ENCODE data around the gene SMPDL3B. TPM values are rescaled to one million over a fixed set of nuclear protein-coding genes. Genes with fewer than 3 reads are reported as not detected.

Gene SMPDL3B
- total and polyA plus RNA-seq, 7 donors, result 0.28 to 19.5 (median 7.2) TPM; not detected in 2

DNA sequence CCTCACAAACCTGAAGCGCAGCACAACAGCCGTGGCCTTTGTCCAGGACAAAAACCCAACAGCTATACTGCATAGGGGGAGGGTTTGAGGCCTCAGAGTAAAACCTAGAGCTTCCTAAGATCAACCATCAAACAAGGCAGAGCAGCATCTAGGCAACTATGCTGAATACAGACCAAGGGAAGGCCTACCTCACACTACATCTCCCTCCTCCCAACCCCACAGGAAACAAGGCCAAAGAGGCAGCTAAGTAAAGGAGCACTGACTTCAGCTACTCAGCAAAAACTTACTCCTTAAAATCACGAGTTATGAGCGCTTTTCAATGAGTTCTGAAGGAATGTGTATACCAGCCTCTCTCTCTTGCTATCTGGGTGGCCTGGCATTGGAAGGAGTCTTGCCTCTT is 37.3 kb downstream of the SMPDL3B start:
- peaks cover 0 to 29% (median 24%) of the 10 kb centered on the region in 4 donors for H3K4me1 ChIP-seq
- TF ChIP-seq POLR2AphosphoS5 (IDR thresholded peaks at IDR 0.05) (no peak), EP300 (IDR thresholded peaks at IDR 0.05) (no peak)
- intact Hi-C loops (cut with DNase I), result no loop called here
- WGBS, 2 donors, result 81 to 94% methylated on average over 4 of the region's 4 CpGs
- peak overlapping the region in 3 of 4 donors; percentile 32 to 43 (median 38) for H3K27ac ChIP-seq
- H3K9me3 ChIP-seq, result no peaks in the 10 kb centered on the region
- H3K36me3 ChIP-seq, result peaks cover 1 to 43% (median 5%) of the 10 kb centered on the region in 4 donors
- DNase-seq, result no peak
- H3K4me3 ChIP-seq, result no peak overlapping the region
- no peaks in the 10 kb centered on the region for H3K27me3 ChIP-seq

DNA sequence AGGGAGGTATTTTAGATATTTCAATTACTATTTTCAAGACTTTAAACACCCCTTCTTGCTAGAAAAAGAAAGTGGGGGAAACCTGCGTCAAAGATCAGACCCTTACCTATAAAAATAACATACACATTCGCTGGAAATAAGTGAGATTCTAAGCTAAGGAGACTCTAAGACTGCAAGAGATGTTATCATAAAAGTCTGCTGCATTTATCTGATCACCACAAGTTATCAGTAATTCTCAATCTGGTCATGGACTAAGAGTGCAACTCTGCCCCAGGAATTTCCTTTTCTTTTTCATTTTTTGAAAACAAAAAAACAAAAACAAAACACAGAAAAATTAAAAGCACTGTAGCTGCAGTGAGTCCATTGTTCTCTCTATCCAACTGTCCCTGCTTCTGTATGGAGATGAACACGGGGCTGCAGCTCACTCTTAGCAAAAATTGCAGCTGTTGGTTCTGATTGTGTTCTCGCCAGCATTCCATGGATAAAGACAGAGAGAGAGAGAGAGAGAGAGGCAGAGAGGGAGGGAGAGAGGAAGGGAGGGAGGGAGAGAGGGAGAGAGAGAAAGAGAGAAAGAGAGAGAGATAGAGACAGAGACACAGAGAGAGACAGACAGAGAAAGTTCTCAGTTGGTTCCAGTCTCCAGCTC is 39.1 kb downstream of the SMPDL3B start:
- H3K4me1 ChIP-seq, result peaks cover 0 to 19% (median 18%) of the 10 kb centered on the region in 4 donors
- 92% methylated on average over 4 of the region's 4 CpGs for WGBS, 2 donors
- H3K36me3 ChIP-seq, result peaks cover 0 to 51% (median 4%) of the 10 kb centered on the region in 4 donors
- TF ChIP-seq POLR2A (IDR thresholded peaks at IDR 0.05), result no peak
- TF ChIP-seq EP300 (IDR thresholded peaks at IDR 0.05), result no peak
- TF ChIP-seq, protein P1, sequence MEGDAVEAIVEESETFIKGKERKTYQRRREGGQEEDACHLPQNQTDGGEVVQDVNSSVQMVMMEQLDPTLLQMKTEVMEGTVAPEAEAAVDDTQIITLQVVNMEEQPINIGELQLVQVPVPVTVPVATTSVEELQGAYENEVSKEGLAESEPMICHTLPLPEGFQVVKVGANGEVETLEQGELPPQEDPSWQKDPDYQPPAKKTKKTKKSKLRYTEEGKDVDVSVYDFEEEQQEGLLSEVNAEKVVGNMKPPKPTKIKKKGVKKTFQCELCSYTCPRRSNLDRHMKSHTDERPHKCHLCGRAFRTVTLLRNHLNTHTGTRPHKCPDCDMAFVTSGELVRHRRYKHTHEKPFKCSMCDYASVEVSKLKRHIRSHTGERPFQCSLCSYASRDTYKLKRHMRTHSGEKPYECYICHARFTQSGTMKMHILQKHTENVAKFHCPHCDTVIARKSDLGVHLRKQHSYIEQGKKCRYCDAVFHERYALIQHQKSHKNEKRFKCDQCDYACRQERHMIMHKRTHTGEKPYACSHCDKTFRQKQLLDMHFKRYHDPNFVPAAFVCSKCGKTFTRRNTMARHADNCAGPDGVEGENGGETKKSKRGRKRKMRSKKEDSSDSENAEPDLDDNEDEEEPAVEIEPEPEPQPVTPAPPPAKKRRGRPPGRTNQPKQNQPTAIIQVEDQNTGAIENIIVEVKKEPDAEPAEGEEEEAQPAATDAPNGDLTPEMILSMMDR (IDR thresholded peaks at IDR 0.05), result no peak
- TF ChIP-seq POLR2AphosphoS5 (IDR thresholded peaks at IDR 0.05), result no peak
- H3K27me3 ChIP-seq, result no peaks in the 10 kb centered on the region
- no peak overlapping the region for H3K4me3 ChIP-seq
- H3K27ac ChIP-seq, result no peak overlapping the region
- no peak for DNase-seq
- intact Hi-C loops (cut with DNase I), result no loop called here
- no peaks in the 10 kb centered on the region for H3K9me3 ChIP-seq

- no peak overlapping the region for H3K4me3 ChIP-seq
- H3K9me3 ChIP-seq, result no peaks in the 10 kb centered on the region
- H3K27ac ChIP-seq, result no peak overlapping the region
- intact Hi-C loops (cut with DNase I), result no loop called here
- DNase-seq, result no peak
- no peak for TF ChIP-seq POLR2A (IDR thresholded peaks at IDR 0.05)
- no peak for TF ChIP-seq EP300 (IDR thresholded peaks at IDR 0.05)
- TF ChIP-seq, protein P1 (IDR thresholded peaks at IDR 0.05), result no peak
- TF ChIP-seq POLR2AphosphoS5 (IDR thresholded peaks at IDR 0.05), result no peak
- peaks cover 0 to 51% (median 4%) of the 10 kb centered on the region in 4 donors for H3K36me3 ChIP-seq
- no peaks in the 10 kb centered on the region for H3K27me3 ChIP-seq
- H3K4me1 ChIP-seq, result peaks cover 0 to 18% (median 16%) of the 10 kb centered on the region in 4 donors
Observed at GRCh38 chr1:27974417-27974781, 39.6 kb downstream of the SMPDL3B start.

GRCh38 chr1:27979151-27979858 is 44.5 kb downstream of the SMPDL3B start:
- H3K9me3 ChIP-seq, result no peaks in the 10 kb centered on the region
- H3K36me3 ChIP-seq, result peaks cover 0 to 34% (median 3%) of the 10 kb centered on the region in 4 donors
- H3K27me3 ChIP-seq, result no peaks in the 10 kb centered on the region
- peak overlapping the region in 1 of 4 donors; percentile 28 for H3K27ac ChIP-seq
- intact Hi-C loops (cut with DNase I), result loop anchor here (1.0 kb wide), 1 partner anchor 121 kb away; no protein-coding TSS in a partner anchor
- TF ChIP-seq, protein P1 (IDR thresholded peaks at IDR 0.05), result peak in 3 of 4 experiments; percentile 33 to 54 (median 39)
- TF ChIP-seq POLR2AphosphoS5 (IDR thresholded peaks at IDR 0.05), result no peak
- DNase-seq, result no peak
- peaks cover 0 to 2% (median 0%) of the 10 kb centered on the region in 4 donors for H3K4me1 ChIP-seq
- WGBS, 2 donors, result 72 to 86% methylated on average over 1 of the region's 1 CpG
- H3K4me3 ChIP-seq, result no peak overlapping the region

DNA sequence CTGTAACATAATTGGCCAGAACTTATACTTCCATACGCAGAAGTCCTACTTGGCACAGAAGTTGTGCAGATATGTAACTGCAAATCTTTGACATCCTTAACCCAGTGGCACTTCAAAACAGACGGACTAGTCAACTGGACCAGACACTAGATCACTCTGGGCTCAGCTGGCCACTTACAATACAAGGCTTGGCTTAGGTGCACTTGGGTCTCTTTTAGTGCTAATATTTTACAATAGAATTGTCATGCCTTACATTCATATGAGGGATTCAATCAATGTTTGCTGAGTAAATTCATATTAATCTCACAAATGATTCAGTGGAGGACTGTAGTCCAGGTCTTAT is 45.0 kb downstream of the SMPDL3B start:
- TF ChIP-seq POLR2A (IDR thresholded peaks at IDR 0.05) (no peak), POLR2AphosphoS5 (IDR thresholded peaks at IDR 0.05) (no peak), EP300 (IDR thresholded peaks at IDR 0.05) (no peak)
- TF ChIP-seq, protein P1 (IDR thresholded peaks at IDR 0.05), result peak in 1 of 4 experiments; percentile 44
- no peak overlapping the region for H3K4me3 ChIP-seq
- H3K9me3 ChIP-seq, result no peaks in the 10 kb centered on the region
- peak overlapping the region in 1 of 4 donors; percentile 28 for H3K27ac ChIP-seq
- peaks cover 0 to 2% (median 0%) of the 10 kb centered on the region in 4 donors for H3K4me1 ChIP-seq
- peaks cover 0 to 30% (median under 1%) of the 10 kb centered on the region in 4 donors for H3K36me3 ChIP-seq
- 14 to 25% methylated on average over 2 of the region's 2 CpGs for WGBS, 2 donors
- intact Hi-C loops (cut with DNase I), result loop anchor here (1.0 kb wide), 1 partner anchor 122 kb away; no protein-coding TSS in a partner anchor
- no peaks in the 10 kb centered on the region for H3K27me3 ChIP-seq
- no peak for DNase-seq

Data from sigmoid colon (tissue), 7 donors.